ENCODE measurements around the gene ARPP21. TPM values are rescaled to one million over a fixed set of nuclear protein-coding genes. Genes with fewer than 3 reads are reported as not detected.

The ARPP21 gene
- total and polyA plus RNA-seq, 4 donors: 27.8 to 61.4 (median 49.7) TPM

DNA sequence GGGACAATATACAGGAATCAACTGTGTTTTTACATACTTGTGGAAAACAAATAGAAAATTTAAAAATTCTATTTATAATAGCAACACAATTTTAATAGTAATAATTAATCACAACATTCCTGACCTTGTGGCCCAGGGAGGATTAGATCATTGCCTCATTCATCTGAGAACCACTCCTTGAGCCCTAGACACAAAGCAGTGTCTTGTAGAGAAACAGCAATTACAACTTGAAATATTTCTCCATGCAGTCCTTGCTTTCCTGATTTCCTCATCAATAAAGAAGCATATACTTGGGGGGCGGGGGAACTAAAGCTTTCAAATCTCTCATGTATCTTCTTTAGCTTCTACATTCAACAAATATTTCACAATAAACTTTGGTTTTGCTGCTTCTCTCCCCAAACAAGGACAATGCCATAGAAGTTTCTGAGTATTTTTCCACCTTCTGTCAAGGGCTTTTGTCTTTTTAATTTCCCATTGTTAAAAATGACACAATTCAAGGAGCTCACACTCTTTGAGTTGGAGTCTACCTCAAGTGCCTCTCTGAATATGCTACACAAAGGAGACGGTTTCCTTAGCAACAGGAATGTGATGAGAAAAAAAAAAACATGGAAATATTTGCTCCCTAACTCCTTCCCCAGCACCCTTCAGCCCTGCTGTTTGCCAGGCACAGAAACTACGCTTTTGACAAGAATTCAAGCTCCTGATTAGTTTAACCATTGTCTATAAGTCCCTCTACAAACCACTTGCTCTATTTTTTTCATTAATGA is 118.8 kb downstream of the ARPP21 start:
- peak in 2 of 6 donors; percentile 47 to 78 for DNase-seq (ENCODE audit: low read depth in 4 of 6, low spot score in 6 of 6)
- Histone ChIP-seq H3K27me3 (ENCODE audit: control insufficient read depth, insufficient read depth, low read length) (no peaks in the 10 kb centered on the region), H3K4me1 (ENCODE audit: control insufficient read depth, insufficient read depth, low read length) (no peaks in the 10 kb centered on the region), H3K4me3 (ENCODE audit: low read depth, low read length) (no peak overlapping the region), H3K36me3 (ENCODE audit: control insufficient read depth, insufficient read depth, low read length) (no peaks in the 10 kb centered on the region), H3K9me3 (ENCODE audit: control insufficient read depth, insufficient read depth, low read length) (no peaks in the 10 kb centered on the region), H3K27ac (ENCODE audit: low read depth, low read length) (no peak overlapping the region)
- WGBS (ENCODE audit: insufficient coverage): 70% methylated on average over 2 of the region's 3 CpGs

DNA sequence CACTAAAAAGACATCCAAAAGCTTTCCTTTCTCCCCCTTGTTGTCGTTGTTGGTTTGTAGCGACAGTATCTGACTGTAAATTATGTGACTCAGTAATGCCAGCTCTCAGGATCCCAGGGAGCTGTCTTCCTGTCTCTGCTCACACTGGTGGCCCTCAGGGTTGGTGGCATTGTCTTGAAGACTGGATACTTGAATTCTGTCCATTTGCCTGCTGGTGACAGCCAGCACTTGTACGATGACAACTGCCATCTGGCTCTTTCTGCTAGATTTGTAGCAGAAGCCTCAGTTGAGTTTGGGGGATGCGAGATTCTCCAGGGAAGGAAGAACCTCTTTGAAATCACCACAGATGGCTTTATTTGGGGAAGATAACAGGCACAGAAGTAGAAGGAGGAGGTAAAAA is 120.8 kb downstream of the ARPP21 start:
- Histone ChIP-seq H3K4me1 (ENCODE audit: control insufficient read depth, insufficient read depth, low read length) (no peaks in the 10 kb centered on the region), H3K9me3 (ENCODE audit: control insufficient read depth, insufficient read depth, low read length) (no peaks in the 10 kb centered on the region), H3K27me3 (ENCODE audit: control insufficient read depth, insufficient read depth, low read length) (no peaks in the 10 kb centered on the region), H3K36me3 (ENCODE audit: control insufficient read depth, insufficient read depth, low read length) (no peaks in the 10 kb centered on the region), H3K4me3 (ENCODE audit: low read depth, low read length) (no peak overlapping the region), H3K27ac (ENCODE audit: low read depth, low read length) (no peak overlapping the region)
- no CpG with 5 or more reads among the region's 4 CpGs for WGBS (ENCODE audit: insufficient coverage)
- peak in 2 of 6 donors; percentile 38 to 87 for DNase-seq (ENCODE audit: low read depth in 4 of 6, low spot score in 6 of 6)

DNA sequence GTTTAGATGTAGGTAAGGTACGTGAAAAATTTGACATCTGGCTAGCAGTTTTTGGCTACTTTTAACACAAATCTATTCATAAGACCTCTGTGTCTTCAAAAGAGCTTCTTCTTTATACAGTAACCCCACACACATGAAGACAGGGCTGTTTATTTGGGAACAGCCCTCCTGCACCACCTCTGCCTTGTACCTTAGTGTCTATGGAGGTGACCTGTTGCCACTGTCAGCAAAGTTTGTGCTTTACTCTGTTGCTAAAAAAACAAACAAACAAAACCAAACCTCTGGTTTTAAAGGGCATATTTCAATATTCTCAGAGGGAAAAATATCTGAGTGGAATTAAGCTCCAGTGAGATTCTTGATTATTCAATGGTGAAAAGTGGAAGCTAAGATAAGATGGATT is 122.0 kb downstream of the ARPP21 start:
- H3K36me3 ChIP-seq (ENCODE audit: control insufficient read depth, insufficient read depth, low read length): no peaks in the 10 kb centered on the region
- no peak for DNase-seq (ENCODE audit: low read depth in 4 of 6, low spot score in 6 of 6)
- no CpG with 5 or more reads among the region's 1 CpG for WGBS (ENCODE audit: insufficient coverage)
- no peaks in the 10 kb centered on the region for H3K4me1 ChIP-seq (ENCODE audit: control insufficient read depth, insufficient read depth, low read length)
- H3K27ac ChIP-seq (ENCODE audit: low read depth, low read length): no peak overlapping the region
- no peaks in the 10 kb centered on the region for H3K27me3 ChIP-seq (ENCODE audit: control insufficient read depth, insufficient read depth, low read length)
- H3K4me3 ChIP-seq (ENCODE audit: low read depth, low read length): no peak overlapping the region
- no peaks in the 10 kb centered on the region for H3K9me3 ChIP-seq (ENCODE audit: control insufficient read depth, insufficient read depth, low read length)

DNA sequence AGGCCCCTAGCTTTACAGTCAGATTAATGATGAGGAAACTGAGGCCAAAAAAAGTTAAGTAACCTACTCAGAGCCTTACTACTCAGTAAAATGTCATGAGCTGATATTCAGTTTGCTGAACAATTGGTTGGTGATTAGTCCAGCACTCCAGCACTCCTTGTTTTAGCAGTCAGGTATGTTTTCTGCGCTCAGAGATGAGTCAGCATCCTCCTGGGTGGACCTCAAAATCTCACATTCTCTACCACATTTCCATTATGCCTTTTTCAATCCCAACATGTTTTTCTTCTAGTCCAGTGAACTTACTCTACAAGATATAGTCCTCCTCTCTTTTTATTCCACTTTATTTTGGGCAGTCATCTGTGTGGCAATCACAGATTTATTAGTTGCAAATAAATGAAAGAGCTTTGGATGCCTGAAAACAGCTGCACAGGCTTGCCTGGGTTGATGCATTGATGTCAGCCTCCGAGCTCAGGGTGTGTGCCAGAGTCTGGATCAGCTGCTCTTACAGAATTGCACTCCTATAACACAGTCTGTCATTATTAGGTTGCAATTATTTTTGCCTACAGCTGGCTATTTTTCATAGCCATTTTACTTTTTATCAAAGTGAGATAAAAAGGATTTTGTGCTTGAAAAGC is 133.2 kb downstream of the ARPP21 start:
- no peak overlapping the region for H3K27ac ChIP-seq (ENCODE audit: low read depth, low read length)
- no peaks in the 10 kb centered on the region for H3K4me1 ChIP-seq (ENCODE audit: control insufficient read depth, insufficient read depth, low read length)
- no peaks in the 10 kb centered on the region for H3K27me3 ChIP-seq (ENCODE audit: control insufficient read depth, insufficient read depth, low read length)
- no peak overlapping the region for H3K4me3 ChIP-seq (ENCODE audit: low read depth, low read length)
- H3K36me3 ChIP-seq (ENCODE audit: control insufficient read depth, insufficient read depth, low read length): no peaks in the 10 kb centered on the region
- 0% methylated on average over 1 of the region's 2 CpGs for WGBS (ENCODE audit: insufficient coverage)
- peak in 2 of 6 donors; percentile 54 to 79 for DNase-seq (ENCODE audit: low read depth in 4 of 6, low spot score in 6 of 6)
- H3K9me3 ChIP-seq (ENCODE audit: control insufficient read depth, insufficient read depth, low read length): no peaks in the 10 kb centered on the region

DNA sequence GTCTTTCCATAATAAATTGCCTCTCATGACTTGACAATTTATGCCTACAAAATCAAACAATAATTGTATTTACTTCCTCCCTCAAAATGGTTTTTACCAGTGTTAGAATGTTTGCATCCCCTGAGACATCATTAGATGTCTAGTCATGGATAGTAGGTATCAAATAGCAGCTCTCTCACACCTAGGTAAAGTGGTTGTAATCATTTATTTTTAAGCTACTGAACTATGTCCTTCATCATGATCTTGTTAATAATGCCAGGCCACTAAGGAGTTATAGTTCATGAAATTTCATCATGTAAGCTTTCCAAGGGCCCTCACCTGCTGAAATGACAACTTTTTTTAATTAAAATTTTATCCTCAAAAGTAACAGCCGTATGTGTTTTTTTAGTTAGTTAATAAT is 134.1 kb downstream of the ARPP21 start:
- Histone ChIP-seq H3K36me3 (ENCODE audit: control insufficient read depth, insufficient read depth, low read length) (no peaks in the 10 kb centered on the region), H3K4me3 (ENCODE audit: low read depth, low read length) (no peak overlapping the region), H3K27ac (ENCODE audit: low read depth, low read length) (no peak overlapping the region), H3K9me3 (ENCODE audit: control insufficient read depth, insufficient read depth, low read length) (no peaks in the 10 kb centered on the region), H3K4me1 (ENCODE audit: control insufficient read depth, insufficient read depth, low read length) (peaks cover 3% of the 10 kb centered on the region), H3K27me3 (ENCODE audit: control insufficient read depth, insufficient read depth, low read length) (no peaks in the 10 kb centered on the region)
- no CpG with 5 or more reads among the region's 1 CpG for WGBS (ENCODE audit: insufficient coverage)
- DNase-seq (ENCODE audit: low read depth in 4 of 6, low spot score in 6 of 6): peak in 1 of 6 donors; percentile 83

DNA sequence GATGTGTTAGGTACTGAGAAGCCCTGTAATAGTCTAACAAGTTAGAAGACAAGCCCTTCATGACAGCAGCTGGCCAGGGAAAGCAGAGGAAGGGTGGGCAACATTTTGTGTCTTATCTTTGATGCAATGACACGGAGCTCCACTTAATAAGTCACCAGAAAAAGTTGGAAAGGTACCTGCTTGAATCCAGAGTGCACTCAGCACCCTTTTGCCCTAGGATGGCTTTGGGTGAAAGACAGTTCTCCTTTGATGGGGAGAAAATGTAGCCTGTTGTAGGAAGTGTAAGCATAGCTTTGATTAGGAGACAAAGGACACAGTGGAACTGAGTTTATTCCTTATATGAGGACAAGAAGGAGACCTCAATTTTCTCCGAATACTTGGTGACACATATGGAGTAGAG is 137.0 kb downstream of the ARPP21 start:
- H3K4me1 ChIP-seq (ENCODE audit: control insufficient read depth, insufficient read depth, low read length): peaks cover 3% of the 10 kb centered on the region
- H3K27ac ChIP-seq (ENCODE audit: low read depth, low read length): no peak overlapping the region
- H3K27me3 ChIP-seq (ENCODE audit: control insufficient read depth, insufficient read depth, low read length): no peaks in the 10 kb centered on the region
- H3K9me3 ChIP-seq (ENCODE audit: control insufficient read depth, insufficient read depth, low read length): no peaks in the 10 kb centered on the region
- DNase-seq (ENCODE audit: low read depth in 4 of 6, low spot score in 6 of 6): no peak
- no peaks in the 10 kb centered on the region for H3K36me3 ChIP-seq (ENCODE audit: control insufficient read depth, insufficient read depth, low read length)
- no peak overlapping the region for H3K4me3 ChIP-seq (ENCODE audit: low read depth, low read length)
- whole genome bisulfite sequencing (ENCODE audit: insufficient coverage): 68% methylated on average over 2 of the region's 2 CpGs

DNA sequence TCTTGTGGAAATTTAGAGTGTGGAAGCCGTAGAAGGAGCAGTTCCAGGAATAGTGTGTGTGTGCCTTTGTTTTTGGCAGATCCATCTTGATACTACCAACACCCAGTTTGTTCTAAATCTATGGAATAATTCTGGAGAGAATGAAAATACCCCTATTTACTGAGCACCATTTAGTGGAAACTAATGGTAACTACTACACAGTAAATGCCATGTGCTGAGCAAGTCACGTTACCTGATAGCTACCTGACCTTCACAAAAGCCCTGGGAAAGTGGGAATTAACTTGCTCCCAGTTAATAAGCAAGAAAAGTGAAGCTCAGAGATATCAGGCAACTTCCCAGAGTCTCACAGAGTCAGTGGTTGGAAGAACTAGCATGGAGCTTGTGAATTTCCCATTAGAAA is 137.7 kb downstream of the ARPP21 start:
- Histone ChIP-seq H3K4me1 (ENCODE audit: control insufficient read depth, insufficient read depth, low read length) (peaks cover 3% of the 10 kb centered on the region), H3K36me3 (ENCODE audit: control insufficient read depth, insufficient read depth, low read length) (no peaks in the 10 kb centered on the region), H3K27me3 (ENCODE audit: control insufficient read depth, insufficient read depth, low read length) (no peaks in the 10 kb centered on the region), H3K4me3 (ENCODE audit: low read depth, low read length) (no peak overlapping the region), H3K27ac (ENCODE audit: low read depth, low read length) (no peak overlapping the region), H3K9me3 (ENCODE audit: control insufficient read depth, insufficient read depth, low read length) (no peaks in the 10 kb centered on the region)
- WGBS (ENCODE audit: insufficient coverage): no CpG with 5 or more reads among the region's 2 CpGs
- DNase-seq (ENCODE audit: low read depth in 4 of 6, low spot score in 6 of 6): no peak

DNA sequence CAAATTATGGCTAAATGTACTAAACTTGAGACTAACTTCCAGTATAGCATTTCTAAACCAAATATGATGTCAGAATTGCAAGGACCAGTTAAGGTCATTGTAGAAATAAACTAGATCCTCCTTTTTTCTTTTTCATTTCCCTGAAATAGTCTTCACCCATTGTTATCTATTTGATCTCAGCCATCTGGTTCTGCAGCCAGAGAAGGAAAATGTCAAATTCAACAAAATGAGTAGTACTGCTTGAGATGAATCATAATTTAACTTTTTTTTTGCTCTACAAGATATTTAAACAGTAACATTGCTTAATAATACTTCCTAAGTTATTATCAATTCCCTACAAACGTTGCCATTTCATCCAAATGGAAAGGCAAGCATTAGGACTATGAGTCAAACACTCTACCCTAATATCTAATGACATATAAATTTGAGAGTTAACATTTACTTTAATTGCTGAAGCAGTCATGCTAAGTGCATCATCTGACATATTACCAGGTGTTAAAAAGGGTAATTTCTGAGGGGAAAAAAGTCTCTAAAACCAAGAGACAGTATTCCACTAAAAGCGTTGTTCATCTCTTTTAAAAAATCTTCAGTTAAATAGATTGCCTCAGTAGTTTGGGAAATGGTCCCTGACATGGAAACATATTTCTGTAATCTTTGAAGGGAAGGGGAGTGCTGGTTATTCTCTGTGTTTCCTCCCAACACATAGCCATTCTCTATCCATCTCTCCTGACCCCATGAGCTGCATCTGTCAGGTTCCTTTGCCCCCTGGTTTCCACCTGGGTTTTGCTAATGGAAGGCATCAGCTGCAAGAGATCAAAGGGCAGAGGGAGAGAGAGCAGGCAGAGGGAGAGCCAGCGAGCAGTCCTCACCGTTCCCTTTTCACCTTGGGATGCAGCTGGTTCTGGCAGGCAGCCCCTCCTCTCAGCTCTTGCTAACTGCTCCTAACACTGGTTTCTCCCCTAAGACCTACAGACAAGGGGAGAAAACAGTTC is 138.5 kb downstream of the ARPP21 start:
- WGBS (ENCODE audit: insufficient coverage): 0% methylated on average over 1 of the region's 4 CpGs
- H3K9me3 ChIP-seq (ENCODE audit: control insufficient read depth, insufficient read depth, low read length): no peaks in the 10 kb centered on the region
- no peaks in the 10 kb centered on the region for H3K27me3 ChIP-seq (ENCODE audit: control insufficient read depth, insufficient read depth, low read length)
- no peaks in the 10 kb centered on the region for H3K36me3 ChIP-seq (ENCODE audit: control insufficient read depth, insufficient read depth, low read length)
- H3K4me3 ChIP-seq (ENCODE audit: low read depth, low read length): no peak overlapping the region
- no peak for DNase-seq (ENCODE audit: low read depth in 4 of 6, low spot score in 6 of 6)
- H3K27ac ChIP-seq (ENCODE audit: low read depth, low read length): no peak overlapping the region
- H3K4me1 ChIP-seq (ENCODE audit: control insufficient read depth, insufficient read depth, low read length): peaks cover 3% of the 10 kb centered on the region

DNA sequence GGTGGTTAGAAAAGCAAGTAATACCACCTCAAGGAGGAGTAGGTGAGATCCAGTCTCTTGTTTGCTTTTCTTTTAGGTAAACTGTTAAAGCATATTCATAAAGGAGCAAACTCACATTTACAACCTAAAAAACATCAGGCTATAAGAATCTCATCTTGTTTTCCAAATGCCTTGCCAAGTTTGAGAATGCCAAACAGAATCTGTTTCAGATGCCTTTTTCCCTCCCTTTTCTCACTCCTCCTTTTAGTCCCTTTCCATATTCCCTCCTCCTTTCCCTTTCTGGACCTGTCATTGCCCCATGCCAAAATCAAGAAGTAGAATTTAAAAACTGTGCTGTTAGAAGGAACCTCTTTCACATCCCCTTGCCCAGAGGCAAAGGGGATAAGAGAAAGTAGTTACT is 140.3 kb downstream of the ARPP21 start:
- H3K27ac ChIP-seq (ENCODE audit: low read depth, low read length): no peak overlapping the region

More for the DNA sequence above, 140.3 kb downstream of the ARPP21 start:
- H3K27me3 ChIP-seq (ENCODE audit: control insufficient read depth, insufficient read depth, low read length): no peaks in the 10 kb centered on the region
- peak in 1 of 6 donors; percentile 58 for DNase-seq (ENCODE audit: low read depth in 4 of 6, low spot score in 6 of 6)
- H3K4me1 ChIP-seq (ENCODE audit: control insufficient read depth, insufficient read depth, low read length): peaks cover 3% of the 10 kb centered on the region
- no peaks in the 10 kb centered on the region for H3K9me3 ChIP-seq (ENCODE audit: control insufficient read depth, insufficient read depth, low read length)
- H3K36me3 ChIP-seq (ENCODE audit: control insufficient read depth, insufficient read depth, low read length): no peaks in the 10 kb centered on the region
- H3K4me3 ChIP-seq (ENCODE audit: low read depth, low read length): no peak overlapping the region
